H1 (cell line): ENCODE data around the gene ANKRD40. TPM values are rescaled to one million over a fixed set of nuclear protein-coding genes. Genes with fewer than 3 reads are reported as not detected.

Source experiments
- E2F6 ChIP-seq: IDR thresholded peaks from 2 replicates; pipeline ENCODE4 v1.6.1; 2012; ENCODE audit warnings: inconsistent platforms
- KDM5A ChIP-seq: fragments of 200-600 bp; IDR thresholded peaks from 2 replicates; pipeline ENCODE4 v1.7.1; 2012; ENCODE audit warnings: mild to moderate bottlenecking, low read length, inconsistent platforms, mixed read lengths
- NRF1 ChIP-seq: IDR thresholded peaks from 2 replicates; pipeline ENCODE4 v1.6.1; 2011; ENCODE audit warnings: mild to moderate bottlenecking, low read depth, low read length, improper control_type of control experiment
- RFX5 ChIP-seq: IDR thresholded peaks from 2 replicates; pipeline ENCODE4 v1.6.1; 2011; ENCODE audit warnings: low read depth, low read length, improper control_type of control experiment, borderline replicate concordance
- RXRA ChIP-seq: IDR thresholded peaks from 2 replicates; pipeline ENCODE4 v1.6.1; 2011; ENCODE audit warnings: low read depth, mild to moderate bottlenecking, low read length, moderate library complexity; ENCODE audit not compliant: insufficient read depth
- TAF1 ChIP-seq: IDR thresholded peaks from 2 replicates; pipeline ENCODE4 v1.6.1; 2011; ENCODE audit warnings: mild to moderate bottlenecking, low read depth, low read length
- polyA plus RNA-seq, 7 experiments: library from polyadenylated mRNA; depleted of rRNA in 3 of 7; stranded (reverse) in 5 of 7; unstranded in 2 of 7; fragments of >200 nt in 5 of 7; fragments of 200-250 nt in 2 of 7; gene quantifications; 1 replicate in 5 of 7; 2 replicates in 1 of 7; 4 replicates in 1 of 7; pipeline versions ENCODE4 v1.2.1 to v1.2.3, GENCODE V29; 2011 to 2013; ENCODE audit warnings: missing spikeins in 2 of 7, mixed read lengths in 2 of 7
- total RNA-seq: library from RNA; stranded (reverse); fragmentation: NEBNext Ultra II Directional; extraction: Animal tissue kit (Norgen Biotek cat#: 25700); gene quantifications from 2 replicates; pipeline ENCODE4 v1.2.1, GENCODE V29; 2021

Gene ANKRD40
- total and polyA plus RNA-seq, 2 of the 8 experiments (the other 6 are each of a cell fraction or from before 2014, with no cell fraction given), result 26.1 to 50.1 TPM

DNA sequence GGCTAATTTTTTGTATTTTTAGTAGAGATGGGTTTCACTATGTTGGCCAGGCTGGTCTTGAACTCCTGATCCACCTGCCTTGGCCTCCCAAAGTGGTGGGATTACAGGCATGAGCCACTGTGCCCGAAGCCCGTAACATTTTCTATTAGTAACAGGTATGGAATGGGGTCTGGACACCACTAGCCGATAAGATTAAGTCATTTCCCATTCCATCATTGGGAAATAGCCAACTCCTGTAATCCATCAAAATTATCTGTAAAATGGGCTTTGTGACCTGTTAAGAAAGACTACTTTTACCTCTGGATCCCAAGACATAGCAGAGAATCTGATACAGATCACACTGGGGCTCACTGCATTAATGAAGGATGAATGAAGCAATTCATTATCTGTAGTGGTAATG is 7.8 kb upstream of the ANKRD40 start (continued):
- no peak for TF ChIP-seq NRF1
- TF ChIP-seq RXRA, result no peak
- TF ChIP-seq TAF1, result no peak
- no peak for TF ChIP-seq KDM5A
- no peak for TF ChIP-seq E2F6
- no peak for TF ChIP-seq RFX5
